Astrocyte (in vitro differentiated cells and primary cell): ENCODE results near the gene CLMP.

ENCODE experiments used
- CTCF ChIP-seq: IDR thresholded peaks from 2 replicates; pipeline ENCODE4 v1.5.1; 2011; ENCODE audit warnings: low read depth, mild to moderate bottlenecking, inconsistent platforms, low read length, moderate library complexity; ENCODE audit not compliant: insufficient read depth
- EZH2 ChIP-seq: IDR thresholded peaks from 2 replicates; pipeline ENCODE4 v1.6.1; 2012; ENCODE audit warnings: mild to moderate bottlenecking, low read length, inconsistent platforms; ENCODE audit not compliant: insufficient read depth

GRCh38 chr11:123065621-123066020, 129.4 kb downstream of the CLMP start:
- TF ChIP-seq CTCF (no peak), EZH2 (no peak)
